Activated naive CD4-positive, alpha-beta T cell treated with anti-CD3 and anti-CD28 coated beads, Interleukin-2, amount 50 U/mL, for 72 hours (primary cell): ENCODE data around the gene TSR3. TPM values are rescaled to one million over a fixed set of nuclear protein-coding genes. Genes with fewer than 3 reads are reported as not detected.

Experiments
- total RNA-seq, 2 donors: library from RNA; stranded (reverse); gene quantifications; one replicate each; pipeline ENCODE4 v1.2.3, GENCODE V29; 2022

The TSR3 gene
- total RNA-seq, 2 donors from 2014 or later, result 34.4 to 50.8 TPM

Other genes starting within 250 kb of the TSR3 start
- 1 to 10 TPM in 1 of 2 donors, under 1 TPM in 1; 0.68 to 1.7 TPM for gene CACNA1H, start 198.8 kb downstream of the TSR3 start, total RNA-seq
- not detected for gene TPSG1, start 126.6 kb downstream of the TSR3 start, total RNA-seq
- 1 to 10 TPM in 1 of 2 donors, not detected in 1; 1.3 TPM for gene TPSB2, start 121.7 kb downstream of the TSR3 start, total RNA-seq
- under 1 TPM; 0.64 to 0.77 TPM for gene TPSAB1, start 111.2 kb downstream of the TSR3 start, total RNA-seq
- not detected for gene TPSD1, start 95.8 kb downstream of the TSR3 start, total RNA-seq
- gene UBE2I, start 42.2 kb downstream of the TSR3 start, total RNA-seq, result 100 to 1,000 TPM; 205 to 246 TPM
- gene BAIAP3, start 18.2 kb downstream of the TSR3 start, total RNA-seq, result 1 to 10 TPM in 1 of 2 donors, under 1 TPM in 1; 0.34 to 1.9 TPM
- 10 to 100 TPM; 21.7 to 25.4 TPM for gene GNPTG, start 53 bp upstream of the TSR3 start, total RNA-seq
- 10 to 100 TPM; 38.0 to 72.1 TPM for gene UNKL, start 62.8 kb upstream of the TSR3 start, total RNA-seq
- 10 to 100 TPM; 12.4 to 15.2 TPM for gene UQCC4, start 68.9 kb upstream of the TSR3 start, total RNA-seq
- gene PERCC1, start 79.2 kb upstream of the TSR3 start, total RNA-seq, result under 1 TPM in 1 of 2 donors, not detected in 1; 0.27 TPM
- 1 to 10 TPM; 2.6 to 3.6 TPM for gene CCDC154, start 92.7 kb upstream of the TSR3 start, total RNA-seq
- gene CLCN7, start 123.2 kb upstream of the TSR3 start, total RNA-seq, result 100 to 1,000 TPM in 1 of 2 donors, 10 to 100 TPM in 1; 43.2 to 138 TPM
- gene PTX4, start 137.1 kb upstream of the TSR3 start, total RNA-seq, result not detected
- 10 to 100 TPM; 53.4 to 94.9 TPM for gene TELO2, start 141.5 kb upstream of the TSR3 start, total RNA-seq
- 10 to 100 TPM; 10.3 to 17.6 TPM for gene TMEM204, start 181.8 kb upstream of the TSR3 start, total RNA-seq